Endothelial cell of umbilical vein (primary cell): Measurements from ENCODE around the gene MAT2B.

Source experiments
- CTCF ChIP-seq, 2 donors: IDR thresholded peaks; 1 replicate in 1 of 2; 2 replicates in 1 of 2; pipeline ENCODE4 v1.5.1; 2011; ENCODE audit warnings: low read length in 2 of 2, mild to moderate bottlenecking in 2 of 2, moderate library complexity in 2 of 2, control low read depth in 1 of 2, inconsistent platforms in 1 of 2, low read depth in 1 of 2; ENCODE audit not compliant: insufficient read depth in 1 of 2; ENCODE audit errors: extremely low read depth in 1 of 2
- EZH2 ChIP-seq: IDR thresholded peaks from 2 replicates; pipeline ENCODE4 v1.6.1; 2012; ENCODE audit warnings: borderline replicate concordance, low read depth, mild to moderate bottlenecking, moderate library complexity, low read length, inconsistent platforms; ENCODE audit not compliant: severe bottlenecking
- GATA2 ChIP-seq: IDR thresholded peaks from 2 replicates; pipeline ENCODE4 v1.7.0; 2011; ENCODE audit warnings: low read depth, mild to moderate bottlenecking, moderate library complexity, mixed read lengths, low read length; ENCODE audit not compliant: insufficient read length, insufficient read depth
- MYC ChIP-seq: IDR thresholded peaks from one replicate; pipeline ENCODE4 v1.6.1; 2011; ENCODE audit warnings: mild to moderate bottlenecking, low read depth, low read length
- POLR2A ChIP-seq: IDR thresholded peaks from 2 replicates; pipeline ENCODE4 v1.6.1; 2012; ENCODE audit warnings: low read depth, mild to moderate bottlenecking, control low read depth, low read length
- POLR2AphosphoS5 ChIP-seq: IDR thresholded peaks from 2 replicates; pipeline ENCODE4 v1.6.1; 2012; ENCODE audit warnings: low read depth, mild to moderate bottlenecking, control low read depth, low read length, moderate library complexity; ENCODE audit not compliant: insufficient read depth
- TF ChIP-seq, protein P1 (sequence below): IDR thresholded peaks from 2 replicates; pipeline ENCODE4 v1.6.1; 2011; ENCODE audit not compliant: insufficient read depth, insufficient read length

DNA sequence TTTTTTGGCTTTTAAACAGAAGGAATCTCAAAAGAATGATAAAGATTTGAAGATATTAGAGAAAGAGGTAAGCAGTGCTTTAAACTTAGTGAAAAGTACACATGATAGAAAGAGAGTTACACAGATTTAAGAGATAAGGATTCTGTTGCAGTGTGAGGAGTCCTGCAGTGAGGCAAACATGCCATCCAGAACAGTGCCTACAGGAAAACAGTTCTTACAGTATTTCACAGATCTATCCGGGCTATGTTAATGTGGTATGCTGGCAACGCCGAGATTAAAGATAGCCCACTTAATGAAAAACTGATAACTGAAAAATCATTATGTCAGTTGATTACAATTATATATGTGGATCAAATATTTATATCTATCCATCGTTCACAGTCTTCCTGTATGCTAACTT, 37.7 kb upstream of the MAT2B start:
- no peak for TF ChIP-seq CTCF (IDR thresholded peaks at IDR 0.05; ENCODE audit: extremely low read depth in 1 of 2, insufficient read depth in 1 of 2, low read depth in 1 of 2, low read length in 2 of 2)
- TF ChIP-seq POLR2A, result no peak
- TF ChIP-seq GATA2, result no peak
- TF ChIP-seq MYC, result no peak
- TF ChIP-seq, protein P1, sequence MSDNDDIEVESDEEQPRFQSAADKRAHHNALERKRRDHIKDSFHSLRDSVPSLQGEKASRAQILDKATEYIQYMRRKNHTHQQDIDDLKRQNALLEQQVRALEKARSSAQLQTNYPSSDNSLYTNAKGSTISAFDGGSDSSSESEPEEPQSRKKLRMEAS, result no peak
- no peak for TF ChIP-seq POLR2AphosphoS5
- no peak for TF ChIP-seq EZH2
